ENCODE results near the gene GREB1L.

Gene GREB1L

DNA sequence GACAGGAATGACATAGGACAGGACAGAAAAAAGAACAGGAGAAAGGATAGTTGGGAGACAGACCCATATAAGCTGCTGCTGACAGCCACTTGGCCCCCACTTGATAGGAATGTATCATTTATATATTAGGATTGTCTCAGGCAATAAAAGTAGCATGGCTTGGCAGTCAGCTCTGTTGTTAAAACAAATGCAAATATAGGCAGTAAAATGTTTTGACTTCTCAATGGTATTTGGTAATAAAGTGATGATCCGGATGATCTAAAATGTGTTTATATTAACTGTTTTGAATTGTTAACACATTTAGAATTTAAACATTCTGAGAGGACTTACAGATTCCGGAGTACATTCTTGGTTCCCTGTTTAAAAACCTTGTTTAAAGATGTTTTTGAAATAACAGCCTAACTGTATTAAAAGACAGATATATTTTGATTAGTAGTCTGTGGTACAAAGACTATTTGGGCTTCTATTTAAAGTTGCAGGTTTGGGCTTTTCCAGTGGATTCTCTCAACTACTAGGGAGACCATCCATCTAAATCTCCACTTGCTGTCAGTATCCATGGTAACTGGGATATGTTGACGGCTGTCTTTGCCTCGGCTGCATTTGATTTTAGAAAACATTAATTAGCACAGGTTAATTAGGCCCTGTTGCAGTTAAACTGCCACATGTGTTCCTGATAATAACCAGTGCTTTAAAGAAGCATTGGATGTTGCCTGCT is 210.9 kb downstream of the GREB1L start:
- no peak for TF ChIP-seq CTCF (IDR thresholded peaks at IDR 0.05; ENCODE audit: low read depth, low read length)
- no peak overlapping the region for H3K4me3 ChIP-seq (replicated peaks in 1 of 2; ENCODE audit: low read depth in 2 of 2, low read length in 2 of 2)
- no peak for DNase-seq (ENCODE audit: low read depth in 2 of 2)

- DNase-seq (ENCODE audit: low read depth in 2 of 2): no peak
- H3K4me3 ChIP-seq (replicated peaks in 1 of 2; ENCODE audit: low read depth in 2 of 2, low read length in 2 of 2): no peak overlapping the region
- no peak for TF ChIP-seq CTCF (IDR thresholded peaks at IDR 0.05; ENCODE audit: low read depth, low read length)
Observed at GRCh38 chr18:21453511-21453901, 211.5 kb downstream of the GREB1L start.

GRCh38 chr18:21454725-21455124 is 212.7 kb downstream of the GREB1L start:
- H3K4me3 ChIP-seq (replicated peaks in 1 of 2; ENCODE audit: low read depth in 2 of 2, low read length in 2 of 2): no peak overlapping the region
- no peak for TF ChIP-seq CTCF (IDR thresholded peaks at IDR 0.05; ENCODE audit: low read depth, low read length)
- no peak for DNase-seq (ENCODE audit: low read depth in 2 of 2)

- TF ChIP-seq CTCF (IDR thresholded peaks at IDR 0.05; ENCODE audit: low read depth, low read length): no peak
- H3K4me3 ChIP-seq (replicated peaks in 1 of 2; ENCODE audit: low read depth in 2 of 2, low read length in 2 of 2): no peak overlapping the region
- no peak for DNase-seq (ENCODE audit: low read depth in 2 of 2)
Observed at GRCh38 chr18:21456428-21457178, 214.6 kb downstream of the GREB1L start.

GRCh38 chr18:21457179-21457535 is 215.1 kb downstream of the GREB1L start:
- no peak for TF ChIP-seq CTCF (IDR thresholded peaks at IDR 0.05; ENCODE audit: low read depth, low read length)
- peak; percentile 19 to 39 for DNase-seq (ENCODE audit: low read depth in 2 of 2)
- no peak overlapping the region for H3K4me3 ChIP-seq (replicated peaks in 1 of 2; ENCODE audit: low read depth in 2 of 2, low read length in 2 of 2)

DNA sequence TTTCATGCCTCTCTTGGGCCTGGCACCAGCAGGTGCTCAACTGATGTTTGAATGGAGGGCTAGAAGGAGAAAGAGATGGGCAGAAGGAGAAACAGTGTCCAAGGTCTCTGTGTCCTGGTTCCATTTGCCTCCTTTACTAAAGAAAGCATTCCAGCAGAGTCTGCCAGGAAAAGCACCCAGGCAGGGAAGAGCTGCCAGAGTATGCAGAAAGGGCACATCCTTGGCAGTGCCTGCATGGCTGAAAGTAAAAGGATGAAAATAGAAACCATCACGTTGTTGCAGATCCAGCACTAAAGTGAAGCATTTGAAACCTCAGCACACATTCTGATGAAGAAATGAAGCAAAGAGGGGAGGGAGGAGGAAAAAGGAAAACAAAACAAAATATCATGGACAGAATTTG is 216.3 kb downstream of the GREB1L start:
- DNase-seq (ENCODE audit: low read depth in 2 of 2): no peak
- no peak overlapping the region for H3K4me3 ChIP-seq (replicated peaks in 1 of 2; ENCODE audit: low read depth in 2 of 2, low read length in 2 of 2)
- TF ChIP-seq CTCF (IDR thresholded peaks at IDR 0.05; ENCODE audit: low read depth, low read length): no peak
